HCT116 (cell line): Measurements from ENCODE around the gene ABHD18.

Experiments used
- CTCF ChIP-seq, 3 experiments: fragments of 200-600 bp in 1 of 3; sonication (generic) in 1 of 3; IDR thresholded peaks in 2 of 3; conservative IDR thresholded peaks in 1 of 3; 2 replicates each; pipeline ENCODE4 v1.5.1; 2012 to 2017; ENCODE audit warnings: low read depth in 2 of 3, low read length in 2 of 3, antibody characterized with exemption in 1 of 3, borderline replicate concordance in 1 of 3, control low read depth in 1 of 3, mild to moderate bottlenecking in 1 of 3, mixed read lengths in 1 of 3, mixed run types in 1 of 3, moderate library complexity in 1 of 3; ENCODE audit not compliant: insufficient read depth in 1 of 3
- EZH2phosphoT487 ChIP-seq: fragments of 200-600 bp; IDR thresholded peaks from 2 replicates; pipeline ENCODE4 v1.6.1; 2018; ENCODE audit warnings: antibody characterized with exemption, borderline replicate concordance
- MAX ChIP-seq: IDR thresholded peaks from 2 replicates; pipeline ENCODE4 v1.6.1; 2012
- POLR2A ChIP-seq: IDR thresholded peaks from 2 replicates; pipeline ENCODE4 v1.7.0; 2011; ENCODE audit warnings: borderline replicate concordance; ENCODE audit not compliant: insufficient read depth, insufficient read length; ENCODE audit errors: extremely low read depth
- SIN3A ChIP-seq: IDR thresholded peaks from 2 replicates; pipeline ENCODE4 v1.6.1; 2012; ENCODE audit warnings: low read depth
- ZBTB33 ChIP-seq: IDR thresholded peaks from 2 replicates; pipeline ENCODE4 v1.6.1; 2011; ENCODE audit warnings: mild to moderate bottlenecking, low read length, moderate library complexity; ENCODE audit not compliant: insufficient replicate concordance; ENCODE audit errors: extremely low read depth

- TF ChIP-seq ZBTB33 (no peak), SIN3A (no peak), CTCF (IDR thresholded peaks at IDR 0.05 in 2 of 3, conservative IDR thresholded peaks at IDR 0.05 in 1 of 3; ENCODE audit: borderline replicate concordance in 1 of 3, insufficient read depth in 1 of 3, low read depth in 2 of 3, low read length in 2 of 3) (no peak), EZH2phosphoT487 (no peak), POLR2A (no peak), MAX (no peak)
Measured at GRCh38 chr4:128076464-128076863, 111.3 kb downstream of the ABHD18 start.
